Neural crest cell (in vitro differentiated cells): ENCODE results near the gene STARD7. TPM values are rescaled to one million over a fixed set of nuclear protein-coding genes. Genes with fewer than 3 reads are reported as not detected.

Experiments
- DNase-seq: peaks from one replicate; pipeline ENCODE4 v3.0.0; 2021; ENCODE audit warnings: low read depth, mixed read lengths, low spot score
- H3K27ac Mint-ChIP-seq: one replicate; pipeline ENCODE4 v1.8.0; 2021; ENCODE audit warnings: mild to moderate bottlenecking, mixed read lengths; ENCODE audit not compliant: unreplicated experiment
- H3K27me3 Mint-ChIP-seq: 2 replicates; pipeline ENCODE4 v1.8.0; 2021; ENCODE audit warnings: low read depth, mild to moderate bottlenecking, mixed read lengths
- H3K36me3 Mint-ChIP-seq: 2 replicates; pipeline ENCODE4 v1.8.0; 2021; ENCODE audit warnings: low read depth, mild to moderate bottlenecking, mixed read lengths
- H3K4me1 Mint-ChIP-seq: 2 replicates; pipeline ENCODE4 v1.8.0; 2021; ENCODE audit warnings: mixed read lengths
- H3K4me3 Mint-ChIP-seq: one replicate; pipeline ENCODE4 v1.8.0; 2021; ENCODE audit warnings: mild to moderate bottlenecking, mixed read lengths
- H3K9me3 Mint-ChIP-seq: 2 replicates; pipeline ENCODE4 v1.8.0; 2021; ENCODE audit warnings: mixed read lengths
- CTCF ChIP-seq: fragments of 200-600 bp; sonication (generic); conservative IDR thresholded peaks from 2 replicates; pipeline ENCODE4 v1.5.0; 2021; ENCODE audit warnings: antibody characterized with exemption, mild to moderate bottlenecking
- total RNA-seq: library from RNA; stranded (reverse); gene quantifications from 2 replicates; pipeline ENCODE4 v1.2.1, GENCODE V29; 2021

Gene STARD7
- total RNA-seq, 1 donor from 2014 or later = 178 TPM

- Mint-ChIP-seq H3K9me3 (no peaks in the 10 kb centered on the region), H3K4me1 (no peaks in the 10 kb centered on the region), H3K27ac (no peak overlapping the region), H3K27me3 (no peaks in the 10 kb centered on the region), H3K4me3 (no peak overlapping the region), H3K36me3 (peaks cover 12% of the 10 kb centered on the region)
- no peak for TF ChIP-seq CTCF
- no peak for DNase-seq
Measured at GRCh38 chr2:96191937-96192670, 16.5 kb downstream of the STARD7 start.

DNA sequence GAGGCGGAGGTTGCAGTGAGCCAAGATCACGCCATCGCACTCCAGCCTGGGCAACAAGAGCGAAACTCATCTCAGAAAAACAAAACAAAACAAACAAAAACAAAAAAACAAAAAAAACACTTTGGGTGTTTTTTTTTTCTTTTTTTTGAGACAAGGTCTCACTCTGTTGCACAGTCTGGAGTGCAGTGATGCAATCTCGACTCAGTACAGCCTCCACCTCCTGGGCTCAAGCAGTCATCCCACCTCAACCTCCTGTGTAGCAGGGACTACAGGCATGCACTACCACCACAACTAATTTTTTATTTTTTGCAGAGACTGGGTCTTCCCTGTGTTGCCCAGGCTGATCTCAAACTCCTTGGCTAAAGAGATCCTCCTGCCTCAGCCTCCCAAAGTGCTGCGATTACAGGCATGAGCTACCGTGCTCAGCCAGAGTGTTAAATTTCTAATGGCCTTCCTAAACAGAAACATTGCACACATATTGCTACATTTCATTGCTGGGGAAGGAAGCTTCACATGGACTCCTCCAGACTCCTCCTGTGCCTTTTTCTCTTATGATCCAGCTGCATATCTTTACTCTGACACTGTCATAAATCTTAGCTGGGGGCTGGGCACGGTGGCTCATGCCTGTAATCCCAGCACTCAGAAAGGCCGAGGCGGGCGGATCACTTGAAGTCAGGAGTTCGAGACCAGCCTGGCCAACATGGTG, 19.7 kb downstream of the STARD7 start:
- Mint-ChIP-seq H3K36me3 (peaks cover 19% of the 10 kb centered on the region), H3K4me3 (no peak overlapping the region), H3K9me3 (no peaks in the 10 kb centered on the region), H3K4me1 (no peaks in the 10 kb centered on the region), H3K27ac (no peak overlapping the region), H3K27me3 (no peaks in the 10 kb centered on the region)
- no peak for DNase-seq
- no peak for TF ChIP-seq CTCF

GRCh38 chr2:96186562-96186961, 22.1 kb downstream of the STARD7 start:
- no peak for DNase-seq
- no peaks in the 10 kb centered on the region for H3K4me1 Mint-ChIP-seq
- no peaks in the 10 kb centered on the region for H3K27me3 Mint-ChIP-seq
- TF ChIP-seq CTCF = no peak
- H3K36me3 Mint-ChIP-seq = peaks cover 19% of the 10 kb centered on the region
- no peak overlapping the region for H3K4me3 Mint-ChIP-seq
- H3K27ac Mint-ChIP-seq = no peak overlapping the region
- no peaks in the 10 kb centered on the region for H3K9me3 Mint-ChIP-seq

GRCh38 chr2:96185516-96185915, 23.1 kb downstream of the STARD7 start:
- H3K4me1 Mint-ChIP-seq = no peaks in the 10 kb centered on the region
- no peak for DNase-seq
- H3K27ac Mint-ChIP-seq = no peak overlapping the region
- peaks cover 16% of the 10 kb centered on the region for H3K36me3 Mint-ChIP-seq
- no peak overlapping the region for H3K4me3 Mint-ChIP-seq
- H3K9me3 Mint-ChIP-seq = no peaks in the 10 kb centered on the region
- no peak for TF ChIP-seq CTCF
- H3K27me3 Mint-ChIP-seq = no peaks in the 10 kb centered on the region

GRCh38 chr2:96184989-96185388, 23.6 kb downstream of the STARD7 start:
- Mint-ChIP-seq H3K4me1 (no peaks in the 10 kb centered on the region), H3K27me3 (no peaks in the 10 kb centered on the region), H3K4me3 (no peak overlapping the region), H3K27ac (no peak overlapping the region), H3K36me3 (peaks cover 16% of the 10 kb centered on the region), H3K9me3 (no peaks in the 10 kb centered on the region)
- TF ChIP-seq CTCF = no peak
- no peak for DNase-seq
